NCI-H526 (cell line): Measurements from ENCODE around the gene GJB4.
A peak's percentile ranks its signal among the peaks of the same experiment; 100 is the strongest.

Source experiments
- DNase-seq, 2 experiments: peaks; one replicate each; lab custom pipeline; 2025; lab: John Stamatoyannopoulos, UW

GJB4 gene

GRCh38 chr1:34778381-34778780 is 18.8 kb downstream of the GJB4 start:
- no peak for DNase-seq

GRCh38 chr1:34779005-34779404 is 19.5 kb downstream of the GJB4 start:
- DNase-seq: no peak

- no peak for DNase-seq
Measured at GRCh38 chr1:34779526-34779925, 20.0 kb downstream of the GJB4 start.

GRCh38 chr1:34779962-34780361 is 20.4 kb downstream of the GJB4 start:
- DNase-seq: no peak

GRCh38 chr1:34780528-34780927 is 21.0 kb downstream of the GJB4 start:
- no peak for DNase-seq

- peak in 1 of 2 experiments; percentile 23 for DNase-seq
Measured at GRCh38 chr1:34781071-34781843, 21.7 kb downstream of the GJB4 start, which contains the start of gene GJB3. GJB3 (plus strand) TSS chr1:34781214; CDS start chr1:34784763, 3,549 bp downstream.

GRCh38 chr1:34781844-34782391 is 22.4 kb downstream of the GJB4 start:
- DNase-seq: peak in 1 of 2 experiments; percentile 18

- DNase-seq: no peak
Measured at GRCh38 chr1:34784751-34785221, 25.2 kb downstream of the GJB4 start.

- no peak for DNase-seq
Measured at GRCh38 chr1:34785231-34785874, 25.8 kb downstream of the GJB4 start.

- no peak for DNase-seq
Measured at GRCh38 chr1:34785875-34786470, 26.4 kb downstream of the GJB4 start.

GRCh38 chr1:34786521-34787325 is 27.2 kb downstream of the GJB4 start:
- DNase-seq: peak; percentile 32 to 83

- peak; percentile 11 to 53 for DNase-seq
Measured at GRCh38 chr1:34787461-34788420, 28.2 kb downstream of the GJB4 start.

- no peak for DNase-seq
Measured at GRCh38 chr1:34790985-34791384, 31.4 kb downstream of the GJB4 start.

- DNase-seq: no peak
Measured at GRCh38 chr1:34792424-34792823, 32.9 kb downstream of the GJB4 start.

- peak in 1 of 2 experiments; percentile 10 for DNase-seq
Measured at GRCh38 chr1:34792868-34793727, 33.6 kb downstream of the GJB4 start, which contains the start of gene GJA4. GJA4 (plus strand) TSS chr1:34792999; CDS start chr1:34794214, 1,215 bp downstream.

- DNase-seq: no peak
Measured at GRCh38 chr1:34794001-34794789, 34.7 kb downstream of the GJB4 start.

GRCh38 chr1:34794790-34795180 is 35.2 kb downstream of the GJB4 start:
- DNase-seq: no peak

GRCh38 chr1:34795916-34796315 is 36.4 kb downstream of the GJB4 start:
- no peak for DNase-seq

GRCh38 chr1:34796990-34797389 is 37.5 kb downstream of the GJB4 start:
- peak; percentile 70 to 75 for DNase-seq
